Measurements from ENCODE around the gene SLC25A42. TPM values are rescaled to one million over a fixed set of nuclear protein-coding genes. Genes with fewer than 3 reads are reported as not detected.
"Not testable (repeated sequence)": the region's sequence is repeated elsewhere in the genome, so short reads cannot be mapped to it uniquely, and the experiment has no call there.

SLC25A42 gene
- total RNA-seq, 4 donors from 2014 or later = 11.2 to 24.8 (median 13.2) TPM

GRCh38 chr19:19098084-19098702 is 34.4 kb downstream of the SLC25A42 start:
- Histone ChIP-seq H3K27ac (peak overlapping the region in 1 of 4 donors; percentile 84), H3K4me1 (peaks cover 0 to 20% (median 0%) of the 10 kb centered on the region in 4 donors), H3K4me3 (no peak overlapping the region), H3K36me3 (no peaks in the 10 kb centered on the region), H3K9me3 (no peaks in the 10 kb centered on the region), H3K27me3 (no peaks in the 10 kb centered on the region)
- no peak for TF ChIP-seq POLR2A (IDR thresholded peaks at IDR 0.05)
- TF ChIP-seq, protein P1, sequence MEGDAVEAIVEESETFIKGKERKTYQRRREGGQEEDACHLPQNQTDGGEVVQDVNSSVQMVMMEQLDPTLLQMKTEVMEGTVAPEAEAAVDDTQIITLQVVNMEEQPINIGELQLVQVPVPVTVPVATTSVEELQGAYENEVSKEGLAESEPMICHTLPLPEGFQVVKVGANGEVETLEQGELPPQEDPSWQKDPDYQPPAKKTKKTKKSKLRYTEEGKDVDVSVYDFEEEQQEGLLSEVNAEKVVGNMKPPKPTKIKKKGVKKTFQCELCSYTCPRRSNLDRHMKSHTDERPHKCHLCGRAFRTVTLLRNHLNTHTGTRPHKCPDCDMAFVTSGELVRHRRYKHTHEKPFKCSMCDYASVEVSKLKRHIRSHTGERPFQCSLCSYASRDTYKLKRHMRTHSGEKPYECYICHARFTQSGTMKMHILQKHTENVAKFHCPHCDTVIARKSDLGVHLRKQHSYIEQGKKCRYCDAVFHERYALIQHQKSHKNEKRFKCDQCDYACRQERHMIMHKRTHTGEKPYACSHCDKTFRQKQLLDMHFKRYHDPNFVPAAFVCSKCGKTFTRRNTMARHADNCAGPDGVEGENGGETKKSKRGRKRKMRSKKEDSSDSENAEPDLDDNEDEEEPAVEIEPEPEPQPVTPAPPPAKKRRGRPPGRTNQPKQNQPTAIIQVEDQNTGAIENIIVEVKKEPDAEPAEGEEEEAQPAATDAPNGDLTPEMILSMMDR (IDR thresholded peaks at IDR 0.05) = peak in 1 of 6 experiments; percentile 44
- DNase-seq = no peak

GRCh38 chr19:19098703-19099632 is 35.2 kb downstream of the SLC25A42 start:
- TF ChIP-seq POLR2A (IDR thresholded peaks at IDR 0.05) = no peak
- TF ChIP-seq, protein P1 (IDR thresholded peaks at IDR 0.05) = no peak
- Histone ChIP-seq H3K4me1 (peaks cover 0 to 20% (median 0%) of the 10 kb centered on the region in 4 donors), H3K27ac (peak overlapping the region in 1 of 4 donors; percentile 84), H3K27me3 (no peaks in the 10 kb centered on the region), H3K36me3 (no peaks in the 10 kb centered on the region), H3K9me3 (no peaks in the 10 kb centered on the region), H3K4me3 (no peak overlapping the region)
- DNase-seq = peak in 2 of 3 donors; percentile 70 to 73

- Histone ChIP-seq H3K27me3 (no peaks in the 10 kb centered on the region), H3K9me3 (no peaks in the 10 kb centered on the region), H3K4me1 (peaks cover 0 to 15% (median 0%) of the 10 kb centered on the region in 4 donors), H3K4me3 (no peak overlapping the region), H3K27ac (no peak overlapping the region), H3K36me3 (no peaks in the 10 kb centered on the region)
- no peak for DNase-seq
- TF ChIP-seq, protein P1 (IDR thresholded peaks at IDR 0.05) = no peak
- no peak for TF ChIP-seq POLR2A (IDR thresholded peaks at IDR 0.05)
Observed at GRCh38 chr19:19101540-19101939, 37.7 kb downstream of the SLC25A42 start.

- H3K9me3 ChIP-seq, H3K27me3 ChIP-seq, H3K4me3 ChIP-seq, H3K36me3 ChIP-seq, H3K27ac ChIP-seq, H3K4me1 ChIP-seq, DNase-seq: not testable (repeated sequence)
Observed at GRCh38 chr19:19102566-19102965, 38.8 kb downstream of the SLC25A42 start.

DNA sequence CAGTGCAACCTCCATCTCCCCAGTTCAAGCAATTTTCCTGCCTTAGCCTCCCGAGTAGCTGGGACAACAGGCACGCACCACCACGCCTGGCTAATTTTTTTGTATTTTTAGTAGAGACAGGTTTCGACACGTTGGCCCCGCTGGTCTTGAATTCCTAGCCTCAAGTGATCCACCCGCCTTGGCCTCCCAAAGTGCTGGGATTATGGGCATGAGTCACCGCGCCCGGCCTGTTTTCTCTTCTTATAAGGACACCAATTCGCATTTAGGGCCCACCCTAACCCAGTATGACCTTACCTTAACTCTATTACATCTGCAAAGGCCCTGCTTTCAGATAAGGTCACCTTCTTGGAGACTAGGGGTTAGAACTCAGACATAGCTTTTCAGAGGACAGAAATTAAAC is 39.4 kb downstream of the SLC25A42 start:
- Histone ChIP-seq H3K27ac (no peak overlapping the region), H3K36me3 (no peaks in the 10 kb centered on the region), H3K27me3 (no peaks in the 10 kb centered on the region), H3K9me3 (no peaks in the 10 kb centered on the region), H3K4me1 (peaks cover 0 to 7% (median 0%) of the 10 kb centered on the region in 4 donors), H3K4me3 (no peak overlapping the region)
- no peak for DNase-seq
- TF ChIP-seq, protein P1 (IDR thresholded peaks at IDR 0.05) = no peak
- TF ChIP-seq POLR2A (IDR thresholded peaks at IDR 0.05) = no peak
